ENCODE data around the gene IFIT2.

The IFIT2 gene

GRCh38 chr10:89274928-89275327 lies 26.9 kb upstream of the IFIT2 start:
- in situ Hi-C loops (cut with HindIII; ENCODE audit: low pct_ligation_motif_present, low sequenced_read_pairs): no loop called here
- no peak overlapping the region for H3K27ac ChIP-seq
- no peaks in the 10 kb centered on the region for H3K36me3 ChIP-seq (replicated peaks)
- no peak for TF ChIP-seq CTCF (IDR thresholded peaks at IDR 0.05; ENCODE audit: low read depth, low read length, missing control alignments)
- no peak for DNase-seq
- no peaks in the 10 kb centered on the region for H3K27me3 ChIP-seq (replicated peaks)
- H3K4me3 ChIP-seq (ENCODE audit: low read depth, low read length): no peak overlapping the region

GRCh38 chr10:89275383-89275782 lies 26.5 kb upstream of the IFIT2 start:
- Histone ChIP-seq H3K36me3 (replicated peaks) (no peaks in the 10 kb centered on the region), H3K27me3 (replicated peaks) (no peaks in the 10 kb centered on the region), H3K27ac (no peak overlapping the region), H3K4me3 (ENCODE audit: low read depth, low read length) (no peak overlapping the region)
- no peak for DNase-seq
- no peak for TF ChIP-seq CTCF (IDR thresholded peaks at IDR 0.05; ENCODE audit: low read depth, low read length, missing control alignments)
- in situ Hi-C loops (cut with HindIII; ENCODE audit: low pct_ligation_motif_present, low sequenced_read_pairs): no loop called here

DNA sequence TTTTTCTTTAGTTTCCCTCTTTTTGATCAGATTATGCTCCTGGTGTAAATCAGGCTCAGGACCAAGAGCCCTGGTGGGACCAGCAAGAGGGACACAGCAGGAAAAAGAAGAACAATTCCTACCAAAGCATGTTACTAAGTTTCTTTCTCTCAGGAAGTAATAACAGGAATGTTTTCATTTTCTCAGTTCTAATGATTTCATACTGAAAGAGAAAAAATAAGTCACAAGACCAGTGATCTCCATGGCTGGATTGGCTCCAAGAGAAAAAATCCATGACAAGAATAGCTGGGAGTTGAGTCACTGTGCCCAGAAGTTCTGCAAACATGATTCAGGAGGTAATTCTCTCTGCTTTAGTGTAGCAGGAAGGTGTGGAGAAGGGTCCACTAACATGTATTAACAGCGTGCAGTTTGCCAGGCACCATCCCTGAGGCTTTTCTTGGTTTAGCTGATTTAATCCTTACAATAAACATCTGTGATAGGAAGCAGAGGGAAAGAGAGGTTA lies 23.8 kb upstream of the IFIT2 start:
- Histone ChIP-seq H3K27me3 (replicated peaks) (no peaks in the 10 kb centered on the region), H3K4me3 (ENCODE audit: low read depth, low read length) (no peak overlapping the region), H3K36me3 (replicated peaks) (no peaks in the 10 kb centered on the region), H3K27ac (peak overlapping the region; percentile 94)
- in situ Hi-C loops (cut with HindIII; ENCODE audit: low pct_ligation_motif_present, low sequenced_read_pairs): no loop called here
- peak; percentile 96 for DNase-seq
- TF ChIP-seq CTCF (IDR thresholded peaks at IDR 0.05; ENCODE audit: low read depth, low read length, missing control alignments): no peak

GRCh38 chr10:89278900-89279392 lies 22.9 kb upstream of the IFIT2 start:
- in situ Hi-C loops (cut with HindIII; ENCODE audit: low pct_ligation_motif_present, low sequenced_read_pairs): no loop called here
- Histone ChIP-seq H3K27ac (peak overlapping the region; percentile 80), H3K27me3 (replicated peaks) (no peaks in the 10 kb centered on the region), H3K36me3 (replicated peaks) (no peaks in the 10 kb centered on the region), H3K4me3 (ENCODE audit: low read depth, low read length) (no peak overlapping the region)
- DNase-seq: no peak
- TF ChIP-seq CTCF (IDR thresholded peaks at IDR 0.05; ENCODE audit: low read depth, low read length, missing control alignments): no peak

DNA sequence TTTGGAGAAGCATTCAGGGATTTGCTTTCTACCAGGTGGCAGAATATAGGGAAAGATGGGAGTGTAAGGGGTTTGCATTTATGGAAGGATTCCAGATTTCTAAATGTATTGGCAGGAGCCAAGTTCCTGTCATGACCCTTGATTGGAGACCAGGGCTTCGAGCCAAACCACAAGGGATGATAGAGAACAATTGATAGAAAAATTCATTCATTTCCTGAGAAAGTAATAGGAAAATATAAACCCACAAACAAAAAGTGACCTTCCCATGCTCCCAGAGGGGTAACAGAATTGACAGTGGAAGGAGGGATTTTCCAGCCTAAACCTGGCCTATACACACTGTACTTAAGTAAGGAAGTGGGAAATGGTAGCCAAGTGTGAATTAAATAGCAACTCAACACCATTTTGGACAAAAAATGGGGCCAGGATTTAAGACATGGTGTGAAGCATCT lies 22.4 kb upstream of the IFIT2 start:
- no peak overlapping the region for H3K4me3 ChIP-seq (ENCODE audit: low read depth, low read length)
- peak overlapping the region; percentile 80 for H3K27ac ChIP-seq
- H3K27me3 ChIP-seq (replicated peaks): no peaks in the 10 kb centered on the region
- no peak for TF ChIP-seq CTCF (IDR thresholded peaks at IDR 0.05; ENCODE audit: low read depth, low read length, missing control alignments)
- in situ Hi-C loops (cut with HindIII; ENCODE audit: low pct_ligation_motif_present, low sequenced_read_pairs): no loop called here
- H3K36me3 ChIP-seq (replicated peaks): no peaks in the 10 kb centered on the region
- DNase-seq: peak; percentile 68

DNA sequence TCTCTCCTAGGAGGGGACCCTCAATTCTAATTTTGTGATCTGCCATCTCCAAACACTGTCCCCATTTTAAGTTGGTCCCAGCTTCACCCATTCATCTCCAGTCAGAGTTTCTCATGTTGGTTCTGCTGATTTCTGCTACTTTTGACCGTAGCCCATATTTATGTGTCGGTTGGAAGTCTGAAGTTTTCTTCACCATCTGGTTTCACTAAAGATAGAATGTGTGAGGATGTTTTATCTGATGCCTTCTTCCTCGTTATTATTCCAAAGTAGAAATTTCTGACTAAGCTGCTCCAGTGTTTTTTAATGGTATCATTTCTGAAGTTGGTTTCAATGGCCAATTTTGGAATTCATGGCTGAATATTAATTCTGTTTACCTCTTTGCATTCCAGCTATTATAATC lies 21.3 kb upstream of the IFIT2 start:
- no peak for TF ChIP-seq CTCF (IDR thresholded peaks at IDR 0.05; ENCODE audit: low read depth, low read length, missing control alignments)
- in situ Hi-C loops (cut with HindIII; ENCODE audit: low pct_ligation_motif_present, low sequenced_read_pairs): no loop called here
- peak overlapping the region; percentile 80 for H3K27ac ChIP-seq
- H3K27me3 ChIP-seq (replicated peaks): no peaks in the 10 kb centered on the region
- H3K36me3 ChIP-seq (replicated peaks): no peaks in the 10 kb centered on the region
- DNase-seq: no peak
- H3K4me3 ChIP-seq (ENCODE audit: low read depth, low read length): no peak overlapping the region

Data from brain microvascular endothelial cell (primary cell).